SU-DHL-6 (cell line): ENCODE measurements around the gene KRT2.

ENCODE experiments used
- H2AFZ ChIP-seq: fragments of 200-600 bp; sonication (generic); 2 replicates; pipeline ENCODE4 v1.6.1; 2014; ENCODE audit warnings: low read depth, mild to moderate bottlenecking, moderate library complexity, mixed read lengths, antibody characterized with exemption, low read length; ENCODE audit not compliant: severe bottlenecking
- H3F3A ChIP-seq: fragments of 200-600 bp; shearing (Covaris generic); 2 replicates; pipeline ENCODE4 v1.6.0; 2016; ENCODE audit warnings: antibody characterized with exemption, mild to moderate bottlenecking; ENCODE audit not compliant: insufficient read depth
- H3K27ac ChIP-seq: fragments of 200-600 bp; sonication (generic); 2 replicates; pipeline ENCODE4 v1.5.1; 2016; ENCODE audit warnings: low read depth, mild to moderate bottlenecking, low read length, moderate library complexity, mixed read lengths
- H3K27me3 ChIP-seq: fragments of 200-600 bp; sonication (generic), shearing (Covaris generic); 2 replicates; pipeline ENCODE4 v1.6.0; 2014; ENCODE audit warnings: mild to moderate bottlenecking, low read length
- H3K36me3 ChIP-seq: fragments of 200-600 bp; sonication (generic); 2 replicates; pipeline ENCODE4 v1.6.1; 2014; ENCODE audit warnings: mild to moderate bottlenecking, low read length, mixed read lengths
- H3K4me2 ChIP-seq: fragments of 300-600, 200-600 bp; shearing (Covaris generic), sonication (generic); 2 replicates; pipeline ENCODE4 v1.6.0; 2014; ENCODE audit warnings: low read length, low read depth, mild to moderate bottlenecking; ENCODE audit not compliant: poor library complexity, severe bottlenecking
- H3K4me3 ChIP-seq: fragments of 200-600 bp; sonication (generic); 2 replicates; pipeline ENCODE4 v1.5.1; 2014; ENCODE audit warnings: antibody characterized with exemption, low read length, mild to moderate bottlenecking, mixed read lengths; ENCODE audit not compliant: insufficient read depth, poor library complexity, severe bottlenecking
- H3K79me2 ChIP-seq: fragments of 200-600 bp; sonication (generic); 2 replicates; pipeline ENCODE4 v1.6.1; 2014; ENCODE audit warnings: mild to moderate bottlenecking, low read length, moderate library complexity; ENCODE audit not compliant: insufficient read depth
- H3K9ac ChIP-seq: fragments of 200-600 bp; sonication (generic); 2 replicates; pipeline ENCODE4 v1.7.0; 2014; ENCODE audit warnings: mild to moderate bottlenecking, low read length
- H3K9me2 ChIP-seq: fragments of 200-600 bp; sonication (generic); replicated peaks from 2 replicates; pipeline ENCODE4 v1.6.1; 2014; ENCODE audit warnings: low read length; ENCODE audit not compliant: insufficient read depth
- H3K9me3 ChIP-seq: fragments of 200-600 bp; sonication (generic); 2 replicates; pipeline ENCODE4 v1.6.1; 2014; ENCODE audit warnings: low read length, mixed read lengths; ENCODE audit not compliant: insufficient read depth
- H4K20me1 ChIP-seq: fragments of 200-600 bp; sonication (generic); 2 replicates; pipeline ENCODE4 v1.6.1; 2014; ENCODE audit warnings: low read depth, mild to moderate bottlenecking, antibody characterized with exemption, low read length, moderate library complexity, mixed read lengths
- EZH2phosphoT487 ChIP-seq: fragments of 200-600 bp; sonication (generic), shearing (Covaris generic); conservative IDR thresholded peaks from 2 replicates; pipeline ENCODE4 v1.6.1; 2018; ENCODE audit warnings: mild to moderate bottlenecking, antibody characterized with exemption, low read length, moderate library complexity, mixed read lengths
- TF ChIP-seq, protein P1 (sequence below): fragments of 200-600 bp; sonication (generic); IDR thresholded peaks from one replicate; pipeline ENCODE4 v1.5.1; 2017; ENCODE audit warnings: antibody characterized with exemption, mild to moderate bottlenecking, low read length, moderate library complexity; ENCODE audit not compliant: insufficient read depth, poor library complexity, severe bottlenecking

Gene KRT2

DNA sequence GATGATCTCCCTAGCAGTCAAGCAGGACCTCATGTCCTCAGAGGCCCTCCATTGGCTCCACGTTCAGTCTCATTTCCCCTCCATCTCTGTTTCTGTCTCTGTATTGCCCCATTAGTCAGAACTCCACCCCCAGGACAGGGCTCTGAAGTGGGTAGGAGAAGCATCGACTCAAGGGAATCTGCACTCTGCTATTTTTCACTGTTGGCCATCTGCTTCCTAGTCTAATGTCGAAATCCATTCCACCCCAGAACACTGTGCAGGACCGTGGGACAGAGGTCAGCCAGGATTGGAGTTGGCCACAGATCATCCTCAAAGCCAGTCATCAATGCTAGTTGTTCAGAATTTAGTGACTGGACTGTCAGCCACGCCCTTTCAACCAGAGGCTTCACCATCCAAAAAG, 41.2 kb upstream of the KRT2 start:
- no peak overlapping the region for H3K4me3 ChIP-seq
- H3K27ac ChIP-seq: no peak overlapping the region
- H3K9me2 ChIP-seq: no peaks in the 10 kb centered on the region
- H3K4me2 ChIP-seq: no peak overlapping the region
- TF ChIP-seq EZH2phosphoT487: no peak
- TF ChIP-seq, protein P1, sequence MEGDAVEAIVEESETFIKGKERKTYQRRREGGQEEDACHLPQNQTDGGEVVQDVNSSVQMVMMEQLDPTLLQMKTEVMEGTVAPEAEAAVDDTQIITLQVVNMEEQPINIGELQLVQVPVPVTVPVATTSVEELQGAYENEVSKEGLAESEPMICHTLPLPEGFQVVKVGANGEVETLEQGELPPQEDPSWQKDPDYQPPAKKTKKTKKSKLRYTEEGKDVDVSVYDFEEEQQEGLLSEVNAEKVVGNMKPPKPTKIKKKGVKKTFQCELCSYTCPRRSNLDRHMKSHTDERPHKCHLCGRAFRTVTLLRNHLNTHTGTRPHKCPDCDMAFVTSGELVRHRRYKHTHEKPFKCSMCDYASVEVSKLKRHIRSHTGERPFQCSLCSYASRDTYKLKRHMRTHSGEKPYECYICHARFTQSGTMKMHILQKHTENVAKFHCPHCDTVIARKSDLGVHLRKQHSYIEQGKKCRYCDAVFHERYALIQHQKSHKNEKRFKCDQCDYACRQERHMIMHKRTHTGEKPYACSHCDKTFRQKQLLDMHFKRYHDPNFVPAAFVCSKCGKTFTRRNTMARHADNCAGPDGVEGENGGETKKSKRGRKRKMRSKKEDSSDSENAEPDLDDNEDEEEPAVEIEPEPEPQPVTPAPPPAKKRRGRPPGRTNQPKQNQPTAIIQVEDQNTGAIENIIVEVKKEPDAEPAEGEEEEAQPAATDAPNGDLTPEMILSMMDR: no peak
- H3K36me3 ChIP-seq: no peaks in the 10 kb centered on the region
- H3K79me2 ChIP-seq: no peaks in the 10 kb centered on the region
- H3K27me3 ChIP-seq: no peaks in the 10 kb centered on the region
- no peak overlapping the region for H2AFZ ChIP-seq
- H3K9ac ChIP-seq: no peak overlapping the region
- H3F3A ChIP-seq: no peaks in the 10 kb centered on the region
- no peaks in the 10 kb centered on the region for H3K9me3 ChIP-seq
- no peaks in the 10 kb centered on the region for H4K20me1 ChIP-seq

DNA sequence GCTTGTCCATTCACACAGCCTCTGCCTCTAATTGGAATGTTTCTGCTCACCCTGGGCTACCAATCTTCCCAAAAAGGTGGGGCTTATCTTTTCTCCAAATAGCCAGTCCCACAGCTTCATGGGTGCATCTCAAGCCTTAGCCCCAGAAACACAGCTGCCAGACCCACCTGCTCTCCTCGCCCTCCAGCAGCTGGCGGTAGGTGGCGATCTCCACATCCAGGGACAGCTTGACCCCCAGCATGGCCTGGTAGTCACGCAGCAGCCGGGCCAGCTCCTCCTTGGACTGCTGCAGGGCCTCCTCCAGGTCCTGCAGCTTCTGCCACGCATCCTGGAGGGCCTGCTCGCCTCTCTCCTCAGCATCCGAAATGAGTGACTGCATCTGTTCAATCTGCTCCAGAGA, 40.2 kb upstream of the KRT2 start:
- Histone ChIP-seq H3K9ac (no peak overlapping the region), H3F3A (no peaks in the 10 kb centered on the region), H3K9me3 (no peaks in the 10 kb centered on the region), H3K27ac (no peak overlapping the region), H3K79me2 (no peaks in the 10 kb centered on the region), H3K27me3 (no peaks in the 10 kb centered on the region), H3K36me3 (no peaks in the 10 kb centered on the region), H3K4me3 (no peak overlapping the region), H3K9me2 (no peaks in the 10 kb centered on the region), H2AFZ (no peak overlapping the region), H3K4me2 (no peak overlapping the region), H4K20me1 (no peaks in the 10 kb centered on the region)
- TF ChIP-seq, protein P1: peak; percentile 12
- no peak for TF ChIP-seq EZH2phosphoT487

DNA sequence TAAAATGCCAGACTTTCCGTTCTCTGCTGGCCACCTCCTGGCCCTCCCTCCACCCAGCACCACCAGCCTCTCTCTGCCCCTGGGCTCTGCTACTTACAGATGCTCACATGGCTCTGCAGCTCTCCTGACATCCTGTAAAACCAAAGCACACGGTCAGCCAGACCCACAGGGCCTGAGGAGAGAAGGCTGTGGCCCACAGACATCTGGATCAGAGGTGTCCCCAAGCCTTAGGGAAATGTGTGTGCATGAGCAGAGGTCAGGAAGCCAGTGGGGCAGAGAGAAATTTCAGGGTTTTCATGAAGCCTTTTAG, 39.8 kb upstream of the KRT2 start:
- H3K27ac ChIP-seq: no peak overlapping the region
- no peak overlapping the region for H3K9ac ChIP-seq
- no peaks in the 10 kb centered on the region for H3K9me3 ChIP-seq
- H3K36me3 ChIP-seq: no peaks in the 10 kb centered on the region
- H4K20me1 ChIP-seq: no peaks in the 10 kb centered on the region
- H3K79me2 ChIP-seq: no peaks in the 10 kb centered on the region
- H3K4me2 ChIP-seq: no peak overlapping the region
- no peaks in the 10 kb centered on the region for H3K27me3 ChIP-seq
- no peaks in the 10 kb centered on the region for H3K9me2 ChIP-seq
- H3F3A ChIP-seq: no peaks in the 10 kb centered on the region
- H2AFZ ChIP-seq: no peak overlapping the region
- TF ChIP-seq, protein P1: no peak
- no peak for TF ChIP-seq EZH2phosphoT487
- no peak overlapping the region for H3K4me3 ChIP-seq
